GM15510 (cell line): Measurements from ENCODE around the gene BBS10.

Experiments used
- POLR2A ChIP-seq: IDR thresholded peaks from 3 replicates; pipeline ENCODE4 v1.6.1; 2011; ENCODE audit warnings: borderline replicate concordance; ENCODE audit not compliant: insufficient read length; ENCODE audit errors: extremely low read depth

BBS10 gene

DNA sequence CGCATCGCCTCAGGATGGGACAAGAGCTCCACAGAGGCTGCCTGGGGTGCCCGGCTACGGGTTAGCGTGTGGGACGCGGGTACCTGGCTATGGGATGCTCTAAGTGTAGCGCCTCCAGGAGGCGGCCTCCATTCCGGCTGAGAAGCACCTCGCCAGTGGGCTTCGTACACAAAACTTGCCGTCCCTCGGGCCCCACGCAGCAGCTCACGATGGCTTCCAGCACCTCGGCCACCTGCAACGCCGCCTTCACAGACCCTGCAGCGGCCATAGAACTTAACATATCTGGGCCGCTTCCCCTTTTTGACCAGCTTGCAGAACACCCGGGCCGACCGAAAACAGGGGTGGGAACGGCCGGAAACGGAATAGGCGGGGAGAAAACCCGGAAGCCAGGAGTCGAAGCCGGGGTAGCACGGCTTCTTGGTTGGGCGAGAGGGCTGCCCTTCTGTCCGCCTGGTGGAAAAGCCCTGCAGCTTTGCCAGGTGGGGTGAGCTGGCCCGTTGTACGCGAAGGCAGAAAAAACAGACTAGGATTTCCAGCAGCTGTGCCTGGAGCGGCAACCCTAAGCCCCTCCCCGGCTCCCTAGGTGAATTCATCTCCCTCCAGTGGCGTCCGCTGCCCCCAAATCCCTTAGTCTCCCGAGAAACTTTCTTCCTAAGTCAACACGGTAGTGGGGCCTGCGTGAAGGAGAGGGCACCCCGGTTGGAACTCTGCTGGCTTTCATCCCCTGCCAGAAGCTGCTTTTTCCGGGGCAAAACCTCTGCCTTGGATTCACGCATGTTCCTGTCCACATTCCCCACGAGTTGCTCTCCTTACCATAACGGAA lies at the start of gene BBS10:
Gene BBS10 (minus strand): TSS at position 337 of the 823 bp plus-strand sequence. CDS start 57 bp downstream, at position 280.
- peak; percentile 73 for TF ChIP-seq POLR2A

DNA sequence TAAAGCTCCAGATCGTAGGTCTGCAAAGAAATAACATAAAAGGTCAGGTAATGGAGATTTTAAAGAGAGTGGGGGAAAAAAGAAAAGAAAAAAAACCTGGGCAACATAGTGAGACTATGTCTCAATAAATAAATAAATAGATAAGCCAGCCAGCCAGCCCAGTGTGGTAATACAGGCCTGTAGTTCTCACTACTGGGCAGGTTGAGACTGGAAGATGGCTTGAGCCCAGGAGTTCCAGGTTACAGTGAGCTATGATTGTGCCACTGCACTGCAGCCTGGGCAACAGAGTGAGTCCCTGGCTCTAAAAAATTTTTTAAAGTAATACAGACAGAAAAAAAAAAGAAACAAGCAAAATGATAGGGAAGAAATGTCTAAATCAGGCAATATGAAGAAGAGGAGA lies 43.2 kb upstream of the BBS10 start:
- TF ChIP-seq POLR2A = no peak

DNA sequence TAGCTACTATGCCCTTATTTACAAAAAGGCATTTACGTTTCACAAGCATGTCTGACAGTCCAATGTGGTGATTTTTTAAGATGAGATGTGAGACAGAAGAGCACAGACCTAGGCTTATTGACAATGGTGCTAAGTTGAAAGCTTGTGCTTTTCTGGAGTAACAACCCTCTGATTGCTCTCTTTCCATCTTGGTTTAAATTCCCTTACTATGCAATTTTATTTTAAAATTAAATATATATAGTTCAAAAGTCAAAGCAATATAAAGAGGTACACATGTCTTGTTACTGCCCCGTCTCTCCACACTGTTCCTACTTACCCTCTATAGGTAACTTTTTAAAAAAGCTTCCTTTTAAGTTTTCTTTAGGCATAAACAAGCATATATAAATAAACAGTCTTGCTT lies 39.4 kb upstream of the BBS10 start:
- TF ChIP-seq POLR2A = no peak

GRCh38 chr12:76384560-76384959 lies 36.3 kb upstream of the BBS10 start:
- TF ChIP-seq POLR2A = no peak

- TF ChIP-seq POLR2A = no peak
These were observed 35.8 kb upstream of the BBS10 start for GRCh38 chr12:76383988-76384387.

DNA sequence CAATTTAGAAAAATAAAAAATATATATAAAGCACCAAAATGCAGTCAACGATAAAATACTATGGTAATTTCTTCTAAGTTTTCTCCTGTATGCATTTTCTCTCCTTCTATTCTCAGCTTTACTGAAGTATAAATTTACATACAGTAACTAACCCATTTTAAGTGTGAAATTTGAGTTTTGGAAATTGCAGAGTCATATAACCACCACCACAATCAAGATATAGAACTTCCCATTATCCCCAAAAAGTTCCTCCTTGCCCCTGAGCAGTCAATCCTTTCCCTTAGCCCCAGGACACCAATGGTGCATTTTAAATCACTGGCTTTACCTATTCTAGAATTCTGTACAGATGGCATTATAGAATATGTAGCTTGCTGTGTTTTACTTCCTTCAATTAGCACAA lies 31.0 kb upstream of the BBS10 start:
- no peak for TF ChIP-seq POLR2A

DNA sequence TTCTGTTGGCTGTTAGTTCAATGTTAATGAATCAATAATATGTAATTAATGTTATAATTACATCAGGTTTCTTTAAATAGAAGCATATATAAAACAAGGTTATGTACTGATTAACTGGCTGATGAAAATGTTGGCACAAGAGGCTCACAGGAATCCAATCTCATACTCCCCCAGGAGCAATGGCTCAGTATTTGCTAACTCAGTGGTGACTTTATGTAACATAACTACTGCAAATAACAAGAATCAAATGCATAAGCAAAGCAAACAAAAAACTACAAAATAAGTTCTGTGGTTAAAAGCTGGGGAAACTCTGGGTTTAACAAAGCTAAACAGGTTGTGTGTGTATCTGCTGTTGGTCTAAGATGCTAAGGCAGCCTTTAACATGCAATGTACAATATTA lies 27.7 kb upstream of the BBS10 start:
- TF ChIP-seq POLR2A = no peak

- no peak for TF ChIP-seq POLR2A
These were observed 27.3 kb upstream of the BBS10 start for GRCh38 chr12:76375470-76375869.

DNA sequence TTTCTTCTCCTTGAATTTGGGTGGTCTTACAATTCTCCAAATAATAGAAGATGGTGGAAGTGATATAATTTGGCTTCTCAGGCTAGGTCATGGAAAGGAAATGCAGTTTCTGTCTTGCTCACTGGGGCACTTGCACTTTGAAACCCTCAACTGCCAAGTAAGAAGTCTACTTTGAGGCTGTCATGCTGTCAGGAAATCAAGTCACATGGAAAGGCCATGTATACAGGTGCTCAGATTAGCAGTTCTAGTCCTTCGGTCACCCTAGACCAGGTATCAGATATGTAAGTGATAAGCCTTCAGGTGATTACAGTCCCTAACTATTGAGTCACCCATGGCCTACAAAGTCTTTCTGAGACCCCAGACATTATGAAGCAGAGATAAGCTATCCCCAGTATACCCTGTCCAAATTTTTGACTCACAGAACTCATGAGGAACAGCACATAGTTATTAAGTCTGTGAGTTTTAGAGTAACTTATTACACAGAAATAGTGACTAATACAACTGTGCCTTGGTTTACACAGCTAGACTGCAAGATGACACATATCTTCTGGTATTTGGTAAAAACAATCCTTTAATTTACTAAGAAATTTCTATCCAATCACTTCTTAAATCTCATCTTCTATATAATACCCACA lies 26.3 kb upstream of the BBS10 start:
- TF ChIP-seq POLR2A = no peak

GRCh38 chr12:76368230-76368629 lies 20.0 kb upstream of the BBS10 start:
- no peak for TF ChIP-seq POLR2A

- TF ChIP-seq POLR2A = no peak
These were observed 17.9 kb upstream of the BBS10 start for GRCh38 chr12:76366163-76366562.

GRCh38 chr12:76360316-76360715 lies 12.1 kb upstream of the BBS10 start:
- no peak for TF ChIP-seq POLR2A

- no peak for TF ChIP-seq POLR2A
These were observed 7.9 kb upstream of the BBS10 start for GRCh38 chr12:76356071-76356470.

- TF ChIP-seq POLR2A = no peak
These were observed 1.3 kb downstream of the BBS10 start for GRCh38 chr12:76346798-76347420.

GRCh38 chr12:76346236-76346635 lies 2.0 kb downstream of the BBS10 start:
- no peak for TF ChIP-seq POLR2A
